Activated CD8-positive, alpha-beta T cell treated with anti-CD3 and anti-CD28 coated beads for 36 hours (primary cell): Measurements from ENCODE around the gene AMDHD1. TPM values are rescaled to one million over a fixed set of nuclear protein-coding genes. Genes with fewer than 3 reads are reported as not detected.

ENCODE experiments used
- ATAC-seq: fragments of 200-7000 bp; cut with Tn5 transposase; one replicate; pipeline ENCODE4 v1.10.0; 2021; ENCODE audit warnings: mild to moderate bottlenecking, moderate library complexity
- CTCF ChIA-PET: fragments of 350-600 bp; sonication (Branson Sonifier 250); formaldehyde crosslinking; loops from one replicate; lab custom pipeline; 2021; ENCODE audit warnings: antibody characterized with exemption; lab: Charles Lee
- POLR2A ChIA-PET: fragments of 350-600 bp; sonication (Branson Sonifier 250); formaldehyde crosslinking; loops from one replicate; lab custom pipeline; 2021; ENCODE audit warnings: antibody characterized with exemption; lab: Charles Lee
- DNase-seq: peaks from one replicate; pipeline ENCODE4 v3.0.0-alpha.2; 2020
- H3K27ac Mint-ChIP-seq: one replicate; pipeline ENCODE4 v1.8.0; 2021; ENCODE audit warnings: mild to moderate bottlenecking, mixed read lengths
- H3K27me3 Mint-ChIP-seq: one replicate; pipeline ENCODE4 v1.8.0; 2021; ENCODE audit warnings: mixed read lengths
- H3K36me3 Mint-ChIP-seq: one replicate; pipeline ENCODE4 v1.8.0; 2021; ENCODE audit warnings: low read depth, mixed read lengths
- H3K4me1 Mint-ChIP-seq: one replicate; pipeline ENCODE4 v1.8.0; 2021; ENCODE audit warnings: low read depth, mixed read lengths
- H3K4me3 Mint-ChIP-seq: one replicate; pipeline ENCODE4 v1.8.0; 2021; ENCODE audit warnings: mild to moderate bottlenecking, moderate library complexity, mixed read lengths
- H3K9me3 Mint-ChIP-seq: one replicate; pipeline ENCODE4 v1.8.0; 2021; ENCODE audit warnings: mixed read lengths
- intact Hi-C: fragments of 100-400 bp; cut with micrococcal nuclease; formaldehyde crosslinking; loops from one replicate; pipeline ENCODE4 v1.10.0; 2022
- total RNA-seq, 2 experiments: library from RNA; stranded (reverse); gene quantifications; one replicate each; pipeline ENCODE4 v1.2.3, GENCODE V29; 2021
- TF ChIP-seq, protein P1 (sequence below): fragments of 200-600 bp; IDR thresholded peaks from one replicate; pipeline ENCODE4 v1.8.0; 2022; ENCODE audit warnings: antibody characterized with exemption, mild to moderate bottlenecking

Gene AMDHD1
- total RNA-seq, 2 experiments from 2014 or later, result 1.1 TPM

DNA sequence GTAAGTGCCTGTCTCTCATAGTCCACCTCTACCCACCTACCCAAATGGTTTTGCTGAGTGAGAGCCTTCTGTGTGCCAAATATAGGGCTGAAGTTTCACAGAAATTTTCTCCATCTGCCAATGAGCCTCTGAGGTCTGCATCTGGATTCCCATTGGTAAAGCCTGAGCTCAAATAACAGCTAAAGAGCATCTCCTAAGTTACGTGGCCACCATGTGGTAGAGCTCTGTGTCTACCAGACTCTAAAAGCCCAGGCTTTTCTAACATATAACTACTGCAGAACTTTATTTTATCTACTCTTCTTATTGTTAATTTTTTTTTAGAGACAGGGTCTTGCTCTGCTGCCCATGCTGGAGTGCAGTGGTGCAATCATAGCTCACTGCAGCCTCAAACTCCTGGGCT, 16.0 kb downstream of the AMDHD1 start:
- Mint-ChIP-seq H3K36me3 (no peaks in the 10 kb centered on the region), H3K27me3 (no peaks in the 10 kb centered on the region), H3K27ac (no peak overlapping the region), H3K9me3 (no peaks in the 10 kb centered on the region), H3K4me3 (no peak overlapping the region), H3K4me1 (no peaks in the 10 kb centered on the region)
- TF ChIP-seq, protein P1, sequence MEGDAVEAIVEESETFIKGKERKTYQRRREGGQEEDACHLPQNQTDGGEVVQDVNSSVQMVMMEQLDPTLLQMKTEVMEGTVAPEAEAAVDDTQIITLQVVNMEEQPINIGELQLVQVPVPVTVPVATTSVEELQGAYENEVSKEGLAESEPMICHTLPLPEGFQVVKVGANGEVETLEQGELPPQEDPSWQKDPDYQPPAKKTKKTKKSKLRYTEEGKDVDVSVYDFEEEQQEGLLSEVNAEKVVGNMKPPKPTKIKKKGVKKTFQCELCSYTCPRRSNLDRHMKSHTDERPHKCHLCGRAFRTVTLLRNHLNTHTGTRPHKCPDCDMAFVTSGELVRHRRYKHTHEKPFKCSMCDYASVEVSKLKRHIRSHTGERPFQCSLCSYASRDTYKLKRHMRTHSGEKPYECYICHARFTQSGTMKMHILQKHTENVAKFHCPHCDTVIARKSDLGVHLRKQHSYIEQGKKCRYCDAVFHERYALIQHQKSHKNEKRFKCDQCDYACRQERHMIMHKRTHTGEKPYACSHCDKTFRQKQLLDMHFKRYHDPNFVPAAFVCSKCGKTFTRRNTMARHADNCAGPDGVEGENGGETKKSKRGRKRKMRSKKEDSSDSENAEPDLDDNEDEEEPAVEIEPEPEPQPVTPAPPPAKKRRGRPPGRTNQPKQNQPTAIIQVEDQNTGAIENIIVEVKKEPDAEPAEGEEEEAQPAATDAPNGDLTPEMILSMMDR, result no peak
- no peak for DNase-seq
- intact Hi-C loops, result no loop called here
- no peak for ATAC-seq
- ChIA-PET POLR2A (interaction anchor here (1.2 kb wide), 1 partner anchor 16 kb away, joined by 4 read pairs; the partner anchor contains the start of gene AMDHD1), CTCF (interaction anchor here (1.4 to 3.8 kb wide), 4 partner anchors 15 to 43 kb away, joined by 5 to 23 read pairs (median 10); partner anchors contain the start of genes AMDHD1 and CCDC38)

DNA sequence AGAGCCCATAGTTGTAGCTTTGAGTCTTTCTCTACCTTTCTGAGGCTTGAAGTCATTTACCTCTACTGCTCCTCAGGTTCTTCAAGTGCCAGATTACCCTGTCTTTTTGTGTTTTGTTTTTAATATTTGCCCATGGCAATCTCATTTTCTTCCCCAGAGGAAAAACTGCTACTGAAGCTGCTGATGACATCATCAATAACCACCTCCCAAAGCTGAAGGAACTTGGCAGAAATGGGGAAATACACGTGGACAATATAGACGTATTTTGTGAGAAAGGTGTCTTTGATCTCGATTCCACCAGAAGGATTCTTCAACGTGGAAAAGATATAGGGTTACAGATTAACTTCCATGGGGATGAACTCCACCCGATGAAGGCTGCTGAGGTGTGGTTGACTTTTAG, 17.1 kb downstream of the AMDHD1 start:
- Mint-ChIP-seq H3K4me1 (no peaks in the 10 kb centered on the region), H3K27ac (no peak overlapping the region)
- CTCF ChIA-PET, result interaction anchor here (1.0 to 3.8 kb wide), 2 partner anchors 38 to 51 kb away, joined by 3 to 23 read pairs; no protein-coding TSS in a partner anchor

DNA sequence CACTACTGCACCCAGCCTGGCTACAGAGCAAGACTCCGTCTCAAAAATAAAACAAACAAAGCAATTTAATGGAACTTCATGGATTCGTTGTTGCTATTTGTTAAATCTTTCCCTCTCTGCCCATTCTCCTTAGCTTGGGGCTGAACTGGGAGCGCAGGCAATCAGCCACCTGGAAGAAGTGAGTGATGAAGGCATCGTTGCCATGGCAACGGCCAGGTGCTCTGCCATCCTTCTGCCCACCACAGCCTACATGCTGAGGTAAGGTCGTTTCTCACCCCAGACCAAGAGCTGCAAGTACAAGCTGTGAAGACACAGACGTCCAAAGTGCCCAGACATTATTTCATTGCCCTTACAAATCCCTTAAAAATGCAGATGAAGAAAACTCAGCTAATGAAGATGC, 19.1 kb downstream of the AMDHD1 start:
- intact Hi-C loops, result no loop called here
- ATAC-seq, result no peak

More for the DNA sequence above, 17.1 kb downstream of the AMDHD1 start:
- TF ChIP-seq, protein P1, result no peak
- intact Hi-C loops, result no loop called here
- POLR2A ChIA-PET, result interaction anchor here (1.4 kb wide), 1 partner anchor 17 kb away, joined by 5 read pairs; the partner anchor contains the start of genes AMDHD1 and CCDC38
- no peak for ATAC-seq
- H3K27me3 Mint-ChIP-seq, result no peaks in the 10 kb centered on the region
- H3K36me3 Mint-ChIP-seq, result no peaks in the 10 kb centered on the region
- H3K9me3 Mint-ChIP-seq, result no peaks in the 10 kb centered on the region
- no peak for DNase-seq
- no peak overlapping the region for H3K4me3 Mint-ChIP-seq

DNA sequence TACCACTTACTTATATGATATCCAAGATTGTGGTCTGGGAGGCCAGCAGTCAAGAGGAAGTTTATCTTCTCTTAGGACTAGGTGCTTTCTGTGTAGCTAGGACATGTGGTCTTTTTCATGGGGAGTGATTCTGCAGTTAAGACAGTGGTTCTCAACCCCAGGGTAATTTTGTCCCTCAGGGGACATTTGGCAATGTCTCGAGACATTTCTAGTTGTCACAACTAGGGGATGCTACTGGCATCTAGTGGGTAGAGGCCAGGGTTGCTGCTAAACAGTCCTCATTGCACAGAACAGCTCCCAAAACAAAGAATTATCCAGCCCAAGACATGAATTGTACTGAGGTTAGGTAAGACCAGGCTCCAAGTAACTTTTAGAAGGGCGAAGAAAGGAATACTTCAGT, 20.0 kb downstream of the AMDHD1 start:
- H3K27me3 Mint-ChIP-seq, result no peaks in the 10 kb centered on the region
- intact Hi-C loops, result no loop called here
- CTCF ChIA-PET, result interaction anchor here (1.5 kb wide), 1 partner anchor 36 kb away, joined by 4 read pairs; no protein-coding TSS in a partner anchor

More for the DNA sequence above, 19.1 kb downstream of the AMDHD1 start:
- ChIA-PET CTCF (interaction anchor here (2.0 kb wide), 1 partner anchor 44 kb away, joined by 7 read pairs; no protein-coding TSS in a partner anchor), POLR2A (interaction anchor here (1.2 kb wide), 1 partner anchor 19 kb away, joined by 3 read pairs; the partner anchor contains the start of genes AMDHD1 and CCDC38)
- Mint-ChIP-seq H3K36me3 (no peaks in the 10 kb centered on the region), H3K9me3 (no peaks in the 10 kb centered on the region), H3K4me1 (no peaks in the 10 kb centered on the region), H3K27ac (no peak overlapping the region), H3K27me3 (no peaks in the 10 kb centered on the region), H3K4me3 (no peak overlapping the region)
- no peak for DNase-seq
- TF ChIP-seq, protein P1, result no peak

More for the DNA sequence above, 20.0 kb downstream of the AMDHD1 start:
- H3K4me1 Mint-ChIP-seq, result no peaks in the 10 kb centered on the region
- H3K27ac Mint-ChIP-seq, result no peak overlapping the region
- no peaks in the 10 kb centered on the region for H3K36me3 Mint-ChIP-seq
- no peaks in the 10 kb centered on the region for H3K9me3 Mint-ChIP-seq
- TF ChIP-seq, protein P1, result no peak
- ATAC-seq (no peak), DNase-seq (no peak)
- H3K4me3 Mint-ChIP-seq, result no peak overlapping the region
- POLR2A ChIA-PET, result no interaction called here
